Upper lobe of left lung (tissue), 6 donors: ENCODE results near the gene CXCL16. TPM values are rescaled to one million over a fixed set of nuclear protein-coding genes. Genes with fewer than 3 reads are reported as not detected.
"Not testable (repeated sequence)": the region's sequence is repeated elsewhere in the genome, so short reads cannot be mapped to it uniquely, and the experiment has no call there.

Experiments
- ATAC-seq, 2 donors: fragments of 200-7000 bp; cut with Tn5 transposase; one replicate each; pipeline ENCODE4 v1.9.1; 2022; ENCODE audit warnings: mild to moderate bottlenecking in 2 of 2, moderate library complexity in 2 of 2; ENCODE audit not compliant: low FRiP score in 2 of 2
- DNase-seq, 2 donors: peaks; one replicate each; pipeline ENCODE4 v3.0.0-alpha.2; 2019 to 2020
- H3K27ac ChIP-seq, 4 donors: fragments of 200-600 bp; sonication (generic); one replicate each; pipeline ENCODE4 v1.5.1; 2016 to 2019
- H3K27me3 ChIP-seq, 4 donors: fragments of 200-600 bp; sonication (generic); one replicate each; pipeline ENCODE4 v1.5.1; 2017 to 2019
- H3K36me3 ChIP-seq, 4 donors: fragments of 200-600 bp; sonication (generic); one replicate each; pipeline ENCODE4 v1.5.1; 2016 to 2019
- H3K4me1 ChIP-seq, 4 donors: fragments of 200-600 bp; sonication (generic); one replicate each; pipeline ENCODE4 v1.5.1; 2018 to 2019
- H3K4me3 ChIP-seq, 4 donors: fragments of 200-600 bp; sonication (generic); one replicate each; pipeline ENCODE4 v1.5.1; 2017 to 2019; ENCODE audit warnings: mild to moderate bottlenecking in 2 of 4, moderate library complexity in 1 of 4
- H3K9me3 ChIP-seq, 4 donors: fragments of 200-600 bp; sonication (generic); one replicate each; pipeline ENCODE4 v1.5.1; 2018 to 2019
- EP300 ChIP-seq, 4 donors: sonication (generic); formaldehyde crosslinking; IDR thresholded peaks; one replicate each; pipeline ENCODE4 v1.5.1; 2017; ENCODE audit warnings: antibody characterized with exemption in 4 of 4, control low read depth in 2 of 4
- POLR2A ChIP-seq, 4 donors: fragments of 450-650 bp; IDR thresholded peaks; one replicate each; pipeline ENCODE4 v1.5.1; 2016 to 2017; ENCODE audit warnings: antibody characterized with exemption in 4 of 4, mild to moderate bottlenecking in 2 of 4
- POLR2AphosphoS5 ChIP-seq, 2 donors: sonication (generic); formaldehyde crosslinking; IDR thresholded peaks; one replicate each; pipeline ENCODE4 v1.5.1; 2017; ENCODE audit warnings: antibody characterized with exemption in 2 of 2
- WGBS, 2 donors: methylation state at CpG; one replicate each; pipeline ENCODE4 v1.1.5; 2017 to 2018; 5-methylcytosine and 5-hydroxymethylcytosine counted together
- total RNA-seq, 6 donors: library from RNA; depleted of rRNA in 4 of 6; stranded (reverse); fragments of >200 nt in 4 of 6; gene quantifications; one replicate each; pipeline versions ENCODE4 v1.1.0 to v1.2.1, GENCODE V29; 2016 to 2021
- TF ChIP-seq, protein P1 (sequence below), 6 experiments: fragments of 450-650 bp in 4 of 6; fragments of 200-600 bp in 2 of 6; sonication (generic) in 2 of 6; IDR thresholded peaks; one replicate each; pipeline ENCODE4 v1.5.1; 2016 to 2019; ENCODE audit warnings: antibody characterized with exemption in 6 of 6
- donor health status: DM: no; HTN: no; CAD: no; lungs with moderate emphysema.
- donor health status: DM: no; HTN: yes; CAD: no; lungs with severe emphysema.

CXCL16 gene
- total RNA-seq, 6 donors from 2014 or later, result 62.9 to 281 (median 122) TPM

- Histone ChIP-seq H3K4me3 (no peak overlapping the region), H3K27ac (no peak overlapping the region), H3K9me3 (no peaks in the 10 kb centered on the region), H3K4me1 (peaks cover 16 to 44% (median 27%) of the 10 kb centered on the region in 4 donors), H3K36me3 (no peaks in the 10 kb centered on the region), H3K27me3 (no peaks in the 10 kb centered on the region)
- DNase-seq (no peak), ATAC-seq (no peak)
- TF ChIP-seq POLR2A (IDR thresholded peaks at IDR 0.05) (no peak), POLR2AphosphoS5 (IDR thresholded peaks at IDR 0.05) (peak in 1 of 2 donors; percentile 10), EP300 (IDR thresholded peaks at IDR 0.05) (no peak)
- TF ChIP-seq, protein P1, sequence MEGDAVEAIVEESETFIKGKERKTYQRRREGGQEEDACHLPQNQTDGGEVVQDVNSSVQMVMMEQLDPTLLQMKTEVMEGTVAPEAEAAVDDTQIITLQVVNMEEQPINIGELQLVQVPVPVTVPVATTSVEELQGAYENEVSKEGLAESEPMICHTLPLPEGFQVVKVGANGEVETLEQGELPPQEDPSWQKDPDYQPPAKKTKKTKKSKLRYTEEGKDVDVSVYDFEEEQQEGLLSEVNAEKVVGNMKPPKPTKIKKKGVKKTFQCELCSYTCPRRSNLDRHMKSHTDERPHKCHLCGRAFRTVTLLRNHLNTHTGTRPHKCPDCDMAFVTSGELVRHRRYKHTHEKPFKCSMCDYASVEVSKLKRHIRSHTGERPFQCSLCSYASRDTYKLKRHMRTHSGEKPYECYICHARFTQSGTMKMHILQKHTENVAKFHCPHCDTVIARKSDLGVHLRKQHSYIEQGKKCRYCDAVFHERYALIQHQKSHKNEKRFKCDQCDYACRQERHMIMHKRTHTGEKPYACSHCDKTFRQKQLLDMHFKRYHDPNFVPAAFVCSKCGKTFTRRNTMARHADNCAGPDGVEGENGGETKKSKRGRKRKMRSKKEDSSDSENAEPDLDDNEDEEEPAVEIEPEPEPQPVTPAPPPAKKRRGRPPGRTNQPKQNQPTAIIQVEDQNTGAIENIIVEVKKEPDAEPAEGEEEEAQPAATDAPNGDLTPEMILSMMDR (IDR thresholded peaks at IDR 0.05), result no peak
- 69 to 78% methylated on average over 8 of the region's 8 CpGs for WGBS, 2 donors
These were observed 31.3 kb downstream of the CXCL16 start for GRCh38 chr17:4708436-4708835.

GRCh38 chr17:4706121-4706520, 33.6 kb downstream of the CXCL16 start:
- TF ChIP-seq, protein P1 (IDR thresholded peaks at IDR 0.05), result no peak
- TF ChIP-seq POLR2A (IDR thresholded peaks at IDR 0.05) (no peak), EP300 (IDR thresholded peaks at IDR 0.05) (no peak), POLR2AphosphoS5 (IDR thresholded peaks at IDR 0.05) (no peak)
- Histone ChIP-seq H3K27me3 (no peaks in the 10 kb centered on the region), H3K36me3 (no peaks in the 10 kb centered on the region), H3K9me3 (no peaks in the 10 kb centered on the region), H3K27ac (no peak overlapping the region), H3K4me1 (peaks cover 15 to 37% (median 16%) of the 10 kb centered on the region in 4 donors), H3K4me3 (no peak overlapping the region)
- WGBS, 2 donors, result 78 to 84% methylated on average over 7 of the region's 7 CpGs
- no peak for ATAC-seq
- DNase-seq, result no peak

- TF ChIP-seq POLR2AphosphoS5 (IDR thresholded peaks at IDR 0.05), result no peak
- TF ChIP-seq EP300 (IDR thresholded peaks at IDR 0.05), result no peak
- TF ChIP-seq, protein P1 (IDR thresholded peaks at IDR 0.05), result no peak
- no peak for TF ChIP-seq POLR2A (IDR thresholded peaks at IDR 0.05)
- WGBS, 2 donors, result 94 to 95% methylated on average over 15 of the region's 15 CpGs
- DNase-seq (no peak), ATAC-seq (no peak)
- H3K4me1 ChIP-seq, result peaks cover 9 to 31% (median 12%) of the 10 kb centered on the region in 4 donors
- no peaks in the 10 kb centered on the region for H3K27me3 ChIP-seq
- H3K9me3 ChIP-seq, result no peaks in the 10 kb centered on the region
- H3K4me3 ChIP-seq, result no peak overlapping the region
- no peaks in the 10 kb centered on the region for H3K36me3 ChIP-seq
- H3K27ac ChIP-seq, result no peak overlapping the region
These were observed 34.7 kb downstream of the CXCL16 start for GRCh38 chr17:4704991-4705390.

DNA sequence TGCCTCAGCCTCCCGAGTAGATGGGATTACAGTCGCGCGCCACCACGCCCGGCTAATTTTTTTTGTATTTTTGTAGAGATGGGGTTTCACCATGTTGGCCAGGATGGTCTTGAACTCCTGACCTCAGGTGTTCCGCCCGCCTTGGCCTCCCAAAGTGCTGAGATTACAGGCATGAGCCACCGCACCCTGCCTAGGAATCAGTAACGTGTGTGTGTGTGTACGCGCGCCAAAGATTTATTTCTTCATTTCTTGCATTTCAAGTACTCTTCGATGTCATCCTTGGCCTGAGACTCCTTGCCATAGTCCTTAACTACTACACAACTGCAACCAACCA, 35.2 kb downstream of the CXCL16 start:
- ATAC-seq, H3K36me3 ChIP-seq, DNase-seq, H3K27me3 ChIP-seq, H3K9me3 ChIP-seq: not testable (repeated sequence)
- Histone ChIP-seq H3K27ac (peak overlapping the region in 3 of 4 donors; percentile 71 to 86 (median 74)), H3K4me3 (peak overlapping the region; percentile 72 to 93 (median 80)), H3K4me1 (peaks cover 9 to 26% (median 12%) of the 10 kb centered on the region in 4 donors)
- WGBS, 2 donors, result 51 to 55% methylated on average over 14 of the region's 14 CpGs

GRCh38 chr17:4703330-4703691, 36.4 kb downstream of the CXCL16 start:
- Histone ChIP-seq H3K36me3 (no peaks in the 10 kb centered on the region), H3K27me3 (no peaks in the 10 kb centered on the region), H3K9me3 (no peaks in the 10 kb centered on the region), H3K4me3 (peak overlapping the region; percentile 72 to 93 (median 80)), H3K27ac (peak overlapping the region; percentile 71 to 92 (median 80)), H3K4me1 (peaks cover 9 to 22% (median 12%) of the 10 kb centered on the region in 4 donors)
- 7 to 8% methylated on average over 15 of the region's 15 CpGs for WGBS, 2 donors
- DNase-seq, result no peak
- no peak for ATAC-seq
- TF ChIP-seq, protein P1 (IDR thresholded peaks at IDR 0.05), result no peak
- TF ChIP-seq POLR2A (IDR thresholded peaks at IDR 0.05), result no peak
- no peak for TF ChIP-seq EP300 (IDR thresholded peaks at IDR 0.05)
- no peak for TF ChIP-seq POLR2AphosphoS5 (IDR thresholded peaks at IDR 0.05)
